WTC11 (cell line): ENCODE results near the gene MITF. TPM values are rescaled to one million over a fixed set of nuclear protein-coding genes. Genes with fewer than 3 reads are reported as not detected.

ENCODE experiments used
- ATAC-seq: fragments of 200-7000 bp; cut with Tn5 transposase; 2 replicates; pipeline ENCODE4 v1.10.0; 2021; ENCODE audit warnings: mild to moderate bottlenecking, moderate library complexity
- CTCF ChIA-PET: fragments of 300-600 bp; sonication (Branson Sonifier 250); formaldehyde crosslinking; loops from one replicate; lab custom pipeline; 2021; ENCODE audit warnings: antibody characterized with exemption; lab: Charles Lee
- POLR2A ChIA-PET: fragments of 350-600 bp; sonication (Branson Sonifier 250); formaldehyde crosslinking; loops from one replicate; lab custom pipeline; 2021; ENCODE audit warnings: antibody characterized with exemption; lab: Charles Lee
- DNase-seq: peaks from one replicate; pipeline ENCODE4 v3.0.0; 2021; ENCODE audit warnings: low spot score
- H3K27ac Mint-ChIP-seq: 2 replicates; pipeline ENCODE4 v1.8.0; 2021; ENCODE audit warnings: mixed read lengths
- H3K27me3 Mint-ChIP-seq: 2 replicates; pipeline ENCODE4 v1.8.0; 2021; ENCODE audit warnings: low read depth, mild to moderate bottlenecking, moderate library complexity, mixed read lengths
- H3K36me3 Mint-ChIP-seq: 2 replicates; pipeline ENCODE4 v1.8.0; 2021; ENCODE audit warnings: mixed read lengths
- H3K4me1 Mint-ChIP-seq: 2 replicates; pipeline ENCODE4 v1.8.0; 2022; ENCODE audit warnings: mixed read lengths
- H3K4me3 Mint-ChIP-seq: 2 replicates; pipeline ENCODE4 v1.8.0; 2021; ENCODE audit warnings: mild to moderate bottlenecking, moderate library complexity, mixed read lengths
- H3K9me3 Mint-ChIP-seq: 2 replicates; pipeline ENCODE4 v1.8.0; 2021; ENCODE audit warnings: mixed read lengths
- ELF4 ChIP-seq: sonication (generic); formaldehyde crosslinking; IDR thresholded peaks from 2 replicates; pipeline ENCODE4 v1.8.1; 2022; ENCODE audit warnings: low read depth, mild to moderate bottlenecking, moderate library complexity, missing genetic modification reagents
- ETV6 ChIP-seq: sonication (generic); formaldehyde crosslinking; IDR thresholded peaks from 2 replicates; pipeline ENCODE4 v1.8.1; 2022; ENCODE audit warnings: mild to moderate bottlenecking, missing genetic modification reagents
- GRHL2 ChIP-seq: fragments of 250-450 bp; sonication (Bioruptor Pico); IDR thresholded peaks from 2 replicates; pipeline ENCODE4 v1.8.0; 2022; ENCODE audit warnings: mild to moderate bottlenecking, moderate library complexity; ENCODE audit not compliant: insufficient replicate concordance, severe bottlenecking
- JAZF1 ChIP-seq: fragments of 250-450 bp; sonication (Bioruptor Pico); IDR thresholded peaks from 2 replicates; pipeline ENCODE4 v1.9.0; 2021; ENCODE audit warnings: moderate library complexity, mild to moderate bottlenecking, inconsistent platforms
- NFE2L1 ChIP-seq: sonication (generic); formaldehyde crosslinking; IDR thresholded peaks from 2 replicates; pipeline ENCODE4 v1.8.1; 2023; ENCODE audit warnings: missing genetic modification reagents
- TEAD1 ChIP-seq: sonication (generic); formaldehyde crosslinking; IDR thresholded peaks from 2 replicates; pipeline ENCODE4 v1.8.0; 2022; ENCODE audit warnings: mild to moderate bottlenecking, missing genetic modification reagents
- ZNF121 ChIP-seq: sonication (generic); formaldehyde crosslinking; IDR thresholded peaks from 2 replicates; pipeline ENCODE4 v1.8.0; 2023; ENCODE audit warnings: missing genetic modification reagents
- ZNF416 ChIP-seq: fragments of 250-450 bp; sonication (Bioruptor Pico); IDR thresholded peaks from 2 replicates; pipeline ENCODE4 v1.9.0; 2021; ENCODE audit warnings: mild to moderate bottlenecking, inconsistent platforms
- total RNA-seq: library from RNA; stranded (reverse); gene quantifications from 3 replicates; pipeline ENCODE4 v1.2.3, GENCODE V29; 2021
- TF ChIP-seq, protein P1 (sequence below): sonication (generic); formaldehyde crosslinking; IDR thresholded peaks from 2 replicates; pipeline ENCODE4 v1.8.0; 2022; ENCODE audit warnings: mild to moderate bottlenecking, missing genetic modification reagents
- TF ChIP-seq, protein P2 (sequence below): fragments of 250-450 bp; sonication (Bioruptor Pico); IDR thresholded peaks from 2 replicates; pipeline ENCODE4 v1.9.0; 2021; ENCODE audit warnings: moderate library complexity, mild to moderate bottlenecking, inconsistent platforms, borderline replicate concordance
- TF ChIP-seq, protein P3 (sequence below): sonication (generic); formaldehyde crosslinking; IDR thresholded peaks from 2 replicates; pipeline ENCODE4 v1.8.1; 2022; ENCODE audit warnings: low read depth, missing genetic modification reagents, borderline replicate concordance
- TF ChIP-seq, protein P4 (sequence below): sonication (generic); formaldehyde crosslinking; IDR thresholded peaks from 2 replicates; pipeline ENCODE4 v1.8.0; 2022; ENCODE audit warnings: missing genetic modification reagents
- TF ChIP-seq, protein P5 (sequence below): sonication (generic); formaldehyde crosslinking; IDR thresholded peaks from 2 replicates; pipeline ENCODE4 v1.8.0; 2022; ENCODE audit warnings: mild to moderate bottlenecking, missing genetic modification reagents
- TF ChIP-seq, protein P6 (sequence below): sonication (generic); formaldehyde crosslinking; IDR thresholded peaks from 2 replicates; pipeline ENCODE4 v1.8.1; 2023; ENCODE audit warnings: mild to moderate bottlenecking, missing genetic modification reagents
- TF ChIP-seq, protein P7 (sequence below): fragments of 250-450 bp; sonication (Bioruptor Pico); IDR thresholded peaks from 2 replicates; pipeline ENCODE4 v1.9.0; 2021; ENCODE audit warnings: mild to moderate bottlenecking
- TF ChIP-seq, protein P8 (sequence below): fragments of 250-450 bp; sonication (Bioruptor Pico); IDR thresholded peaks from 2 replicates; pipeline ENCODE4 v1.9.0; 2021; ENCODE audit warnings: mild to moderate bottlenecking

Gene MITF
- total RNA-seq, 1 experiment from 2014 or later, result 1.3 TPM

DNA sequence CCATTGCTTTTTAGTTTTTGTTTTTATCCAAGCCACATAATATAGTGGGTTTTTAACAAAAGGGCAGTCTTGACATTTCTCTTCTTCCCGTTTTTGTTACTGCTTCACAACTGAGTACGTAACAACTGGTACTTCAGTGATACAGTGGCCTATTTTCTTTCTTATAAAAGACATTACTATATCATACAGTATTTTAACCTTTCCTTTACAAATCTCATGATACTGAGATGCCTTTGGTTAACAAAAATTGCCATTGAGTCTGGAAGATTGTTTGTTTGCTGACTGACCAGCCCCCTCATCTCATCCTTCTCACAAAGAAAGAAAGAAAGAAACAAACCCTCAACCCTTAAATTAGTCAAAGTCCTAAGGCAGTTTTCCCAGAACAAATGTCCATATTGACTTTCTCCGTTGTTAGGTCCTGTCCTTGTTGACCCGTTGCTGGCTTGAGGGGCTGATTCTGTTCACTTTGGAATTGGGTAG is 183.3 kb downstream of the MITF start:
- Mint-ChIP-seq H3K4me3 (no peak overlapping the region), H3K27me3 (no peaks in the 10 kb centered on the region), H3K27ac (no peak overlapping the region), H3K36me3 (no peaks in the 10 kb centered on the region), H3K9me3 (no peaks in the 10 kb centered on the region), H3K4me1 (no peaks in the 10 kb centered on the region)
- ATAC-seq, result no peak
- ChIA-PET CTCF (no interaction called here), POLR2A (no interaction called here)
- TF ChIP-seq TEAD1 (no peak), ELF4 (CRISPR knock-in tag) (no peak), ETV6 (CRISPR knock-in tag) (no peak), GRHL2 (CRISPR knock-in tag) (no peak), ZNF121 (no peak)
- TF ChIP-seq, protein P1, sequence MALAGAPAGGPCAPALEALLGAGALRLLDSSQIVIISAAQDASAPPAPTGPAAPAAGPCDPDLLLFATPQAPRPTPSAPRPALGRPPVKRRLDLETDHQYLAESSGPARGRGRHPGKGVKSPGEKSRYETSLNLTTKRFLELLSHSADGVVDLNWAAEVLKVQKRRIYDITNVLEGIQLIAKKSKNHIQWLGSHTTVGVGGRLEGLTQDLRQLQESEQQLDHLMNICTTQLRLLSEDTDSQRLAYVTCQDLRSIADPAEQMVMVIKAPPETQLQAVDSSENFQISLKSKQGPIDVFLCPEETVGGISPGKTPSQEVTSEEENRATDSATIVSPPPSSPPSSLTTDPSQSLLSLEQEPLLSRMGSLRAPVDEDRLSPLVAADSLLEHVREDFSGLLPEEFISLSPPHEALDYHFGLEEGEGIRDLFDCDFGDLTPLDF (CRISPR knock-in tag), result no peak
- TF ChIP-seq, protein P2, sequence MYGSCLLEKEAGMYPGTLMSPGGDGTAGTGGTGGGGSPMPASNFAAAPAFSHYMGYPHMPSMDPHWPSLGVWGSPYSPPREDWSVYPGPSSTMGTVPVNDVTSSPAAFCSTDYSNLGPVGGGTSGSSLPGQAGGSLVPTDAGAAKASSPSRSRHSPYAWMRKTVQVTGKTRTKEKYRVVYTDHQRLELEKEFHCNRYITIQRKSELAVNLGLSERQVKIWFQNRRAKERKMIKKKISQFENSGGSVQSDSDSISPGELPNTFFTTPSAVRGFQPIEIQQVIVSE, result no peak
- TF ChIP-seq, protein P3, sequence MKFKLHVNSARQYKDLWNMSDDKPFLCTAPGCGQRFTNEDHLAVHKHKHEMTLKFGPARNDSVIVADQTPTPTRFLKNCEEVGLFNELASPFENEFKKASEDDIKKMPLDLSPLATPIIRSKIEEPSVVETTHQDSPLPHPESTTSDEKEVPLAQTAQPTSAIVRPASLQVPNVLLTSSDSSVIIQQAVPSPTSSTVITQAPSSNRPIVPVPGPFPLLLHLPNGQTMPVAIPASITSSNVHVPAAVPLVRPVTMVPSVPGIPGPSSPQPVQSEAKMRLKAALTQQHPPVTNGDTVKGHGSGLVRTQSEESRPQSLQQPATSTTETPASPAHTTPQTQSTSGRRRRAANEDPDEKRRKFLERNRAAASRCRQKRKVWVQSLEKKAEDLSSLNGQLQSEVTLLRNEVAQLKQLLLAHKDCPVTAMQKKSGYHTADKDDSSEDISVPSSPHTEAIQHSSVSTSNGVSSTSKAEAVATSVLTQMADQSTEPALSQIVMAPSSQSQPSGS (CRISPR knock-in tag), result no peak
- TF ChIP-seq, protein P4, sequence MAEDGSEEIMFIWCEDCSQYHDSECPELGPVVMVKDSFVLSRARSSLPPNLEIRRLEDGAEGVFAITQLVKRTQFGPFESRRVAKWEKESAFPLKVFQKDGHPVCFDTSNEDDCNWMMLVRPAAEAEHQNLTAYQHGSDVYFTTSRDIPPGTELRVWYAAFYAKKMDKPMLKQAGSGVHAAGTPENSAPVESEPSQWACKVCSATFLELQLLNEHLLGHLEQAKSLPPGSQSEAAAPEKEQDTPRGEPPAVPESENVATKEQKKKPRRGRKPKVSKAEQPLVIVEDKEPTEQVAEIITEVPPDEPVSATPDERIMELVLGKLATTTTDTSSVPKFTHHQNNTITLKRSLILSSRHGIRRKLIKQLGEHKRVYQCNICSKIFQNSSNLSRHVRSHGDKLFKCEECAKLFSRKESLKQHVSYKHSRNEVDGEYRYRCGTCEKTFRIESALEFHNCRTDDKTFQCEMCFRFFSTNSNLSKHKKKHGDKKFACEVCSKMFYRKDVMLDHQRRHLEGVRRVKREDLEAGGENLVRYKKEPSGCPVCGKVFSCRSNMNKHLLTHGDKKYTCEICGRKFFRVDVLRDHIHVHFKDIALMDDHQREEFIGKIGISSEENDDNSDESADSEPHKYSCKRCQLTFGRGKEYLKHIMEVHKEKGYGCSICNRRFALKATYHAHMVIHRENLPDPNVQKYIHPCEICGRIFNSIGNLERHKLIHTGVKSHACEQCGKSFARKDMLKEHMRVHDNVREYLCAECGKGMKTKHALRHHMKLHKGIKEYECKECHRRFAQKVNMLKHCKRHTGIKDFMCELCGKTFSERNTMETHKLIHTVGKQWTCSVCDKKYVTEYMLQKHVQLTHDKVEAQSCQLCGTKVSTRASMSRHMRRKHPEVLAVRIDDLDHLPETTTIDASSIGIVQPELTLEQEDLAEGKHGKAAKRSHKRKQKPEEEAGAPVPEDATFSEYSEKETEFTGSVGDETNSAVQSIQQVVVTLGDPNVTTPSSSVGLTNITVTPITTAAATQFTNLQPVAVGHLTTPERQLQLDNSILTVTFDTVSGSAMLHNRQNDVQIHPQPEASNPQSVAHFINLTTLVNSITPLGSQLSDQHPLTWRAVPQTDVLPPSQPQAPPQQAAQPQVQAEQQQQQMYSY (CRISPR knock-in tag), result no peak
- DNase-seq, result no peak

DNA sequence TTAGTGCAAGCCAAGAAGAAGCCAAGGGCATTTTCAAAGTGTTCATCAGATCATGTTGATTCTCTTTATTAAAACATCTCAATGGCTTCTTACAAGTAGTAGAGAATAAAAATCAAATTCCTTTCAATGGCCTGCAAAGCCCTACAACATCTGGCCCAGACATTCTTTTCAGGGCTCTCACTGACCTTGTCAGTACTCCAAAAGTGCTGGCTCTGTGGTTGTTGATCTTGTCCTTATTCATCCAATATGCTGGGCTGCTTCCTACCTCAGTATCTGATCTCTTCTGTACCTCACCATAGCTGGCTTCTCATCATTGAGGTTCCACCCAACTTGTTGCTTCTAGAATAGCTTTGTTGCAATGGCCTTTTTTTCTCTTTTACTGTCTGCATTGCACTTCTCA is 186.2 kb downstream of the MITF start:
- CTCF ChIA-PET, result interaction anchor here (0.6 kb wide), 1 partner anchor 26 kb away, joined by 3 read pairs; no protein-coding TSS in a partner anchor
- no peak overlapping the region for H3K27ac Mint-ChIP-seq
- DNase-seq, result no peak
- TF ChIP-seq, protein P5, sequence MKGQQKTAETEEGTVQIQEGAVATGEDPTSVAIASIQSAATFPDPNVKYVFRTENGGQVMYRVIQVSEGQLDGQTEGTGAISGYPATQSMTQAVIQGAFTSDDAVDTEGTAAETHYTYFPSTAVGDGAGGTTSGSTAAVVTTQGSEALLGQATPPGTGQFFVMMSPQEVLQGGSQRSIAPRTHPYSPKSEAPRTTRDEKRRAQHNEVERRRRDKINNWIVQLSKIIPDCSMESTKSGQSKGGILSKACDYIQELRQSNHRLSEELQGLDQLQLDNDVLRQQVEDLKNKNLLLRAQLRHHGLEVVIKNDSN (CRISPR knock-in tag), result no peak
- TF ChIP-seq, protein P6, sequence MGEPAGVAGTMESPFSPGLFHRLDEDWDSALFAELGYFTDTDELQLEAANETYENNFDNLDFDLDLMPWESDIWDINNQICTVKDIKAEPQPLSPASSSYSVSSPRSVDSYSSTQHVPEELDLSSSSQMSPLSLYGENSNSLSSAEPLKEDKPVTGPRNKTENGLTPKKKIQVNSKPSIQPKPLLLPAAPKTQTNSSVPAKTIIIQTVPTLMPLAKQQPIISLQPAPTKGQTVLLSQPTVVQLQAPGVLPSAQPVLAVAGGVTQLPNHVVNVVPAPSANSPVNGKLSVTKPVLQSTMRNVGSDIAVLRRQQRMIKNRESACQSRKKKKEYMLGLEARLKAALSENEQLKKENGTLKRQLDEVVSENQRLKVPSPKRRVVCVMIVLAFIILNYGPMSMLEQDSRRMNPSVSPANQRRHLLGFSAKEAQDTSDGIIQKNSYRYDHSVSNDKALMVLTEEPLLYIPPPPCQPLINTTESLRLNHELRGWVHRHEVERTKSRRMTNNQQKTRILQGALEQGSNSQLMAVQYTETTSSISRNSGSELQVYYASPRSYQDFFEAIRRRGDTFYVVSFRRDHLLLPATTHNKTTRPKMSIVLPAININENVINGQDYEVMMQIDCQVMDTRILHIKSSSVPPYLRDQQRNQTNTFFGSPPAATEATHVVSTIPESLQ (CRISPR knock-in tag), result no peak
- no peak for TF ChIP-seq NFE2L1 (CRISPR knock-in tag)
- TF ChIP-seq TEAD1, result no peak
- TF ChIP-seq, protein P7, sequence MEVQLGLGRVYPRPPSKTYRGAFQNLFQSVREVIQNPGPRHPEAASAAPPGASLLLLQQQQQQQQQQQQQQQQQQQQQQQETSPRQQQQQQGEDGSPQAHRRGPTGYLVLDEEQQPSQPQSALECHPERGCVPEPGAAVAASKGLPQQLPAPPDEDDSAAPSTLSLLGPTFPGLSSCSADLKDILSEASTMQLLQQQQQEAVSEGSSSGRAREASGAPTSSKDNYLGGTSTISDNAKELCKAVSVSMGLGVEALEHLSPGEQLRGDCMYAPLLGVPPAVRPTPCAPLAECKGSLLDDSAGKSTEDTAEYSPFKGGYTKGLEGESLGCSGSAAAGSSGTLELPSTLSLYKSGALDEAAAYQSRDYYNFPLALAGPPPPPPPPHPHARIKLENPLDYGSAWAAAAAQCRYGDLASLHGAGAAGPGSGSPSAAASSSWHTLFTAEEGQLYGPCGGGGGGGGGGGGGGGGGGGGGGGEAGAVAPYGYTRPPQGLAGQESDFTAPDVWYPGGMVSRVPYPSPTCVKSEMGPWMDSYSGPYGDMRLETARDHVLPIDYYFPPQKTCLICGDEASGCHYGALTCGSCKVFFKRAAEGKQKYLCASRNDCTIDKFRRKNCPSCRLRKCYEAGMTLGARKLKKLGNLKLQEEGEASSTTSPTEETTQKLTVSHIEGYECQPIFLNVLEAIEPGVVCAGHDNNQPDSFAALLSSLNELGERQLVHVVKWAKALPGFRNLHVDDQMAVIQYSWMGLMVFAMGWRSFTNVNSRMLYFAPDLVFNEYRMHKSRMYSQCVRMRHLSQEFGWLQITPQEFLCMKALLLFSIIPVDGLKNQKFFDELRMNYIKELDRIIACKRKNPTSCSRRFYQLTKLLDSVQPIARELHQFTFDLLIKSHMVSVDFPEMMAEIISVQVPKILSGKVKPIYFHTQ (CRISPR knock-in tag), result no peak
- no peak for TF ChIP-seq ZNF416 (CRISPR knock-in tag)
- TF ChIP-seq, protein P4 (CRISPR knock-in tag), result no peak
- TF ChIP-seq, protein P8, sequence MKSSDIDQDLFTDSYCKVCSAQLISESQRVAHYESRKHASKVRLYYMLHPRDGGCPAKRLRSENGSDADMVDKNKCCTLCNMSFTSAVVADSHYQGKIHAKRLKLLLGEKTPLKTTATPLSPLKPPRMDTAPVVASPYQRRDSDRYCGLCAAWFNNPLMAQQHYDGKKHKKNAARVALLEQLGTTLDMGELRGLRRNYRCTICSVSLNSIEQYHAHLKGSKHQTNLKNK (CRISPR knock-in tag), result no peak
- TF ChIP-seq JAZF1 (CRISPR knock-in tag), result no peak

More for the DNA sequence above, 186.2 kb downstream of the MITF start:
- H3K4me1 Mint-ChIP-seq, result no peaks in the 10 kb centered on the region
- H3K27me3 Mint-ChIP-seq, result no peaks in the 10 kb centered on the region
- no peak overlapping the region for H3K4me3 Mint-ChIP-seq
- no peaks in the 10 kb centered on the region for H3K36me3 Mint-ChIP-seq
- POLR2A ChIA-PET, result no interaction called here
- no peaks in the 10 kb centered on the region for H3K9me3 Mint-ChIP-seq
- no peak for ATAC-seq
